Endodermal cell (in vitro differentiated cells): ENCODE results near the gene CPT2. TPM values are rescaled to one million over a fixed set of nuclear protein-coding genes. Genes with fewer than 3 reads are reported as not detected.

Experiments used
- DNase-seq: peaks from one replicate; pipeline ENCODE4 v3.0.0-alpha.2; 2017
- H3K27ac ChIP-seq: 2 replicates; pipeline ENCODE4 v1.5.1; 2013; ENCODE audit warnings: mild to moderate bottlenecking, low read depth, low read length, moderate library complexity
- H3K27me3 ChIP-seq: 2 replicates; pipeline ENCODE4 v1.6.1; 2013; ENCODE audit warnings: mild to moderate bottlenecking, low read length, moderate library complexity; ENCODE audit not compliant: insufficient read depth, control insufficient read depth, poor library complexity, severe bottlenecking
- H3K36me3 ChIP-seq: 2 replicates; pipeline ENCODE4 v1.7.0; 2013; ENCODE audit warnings: mild to moderate bottlenecking, low read length, moderate library complexity; ENCODE audit not compliant: control insufficient read depth, insufficient read depth
- H3K4me1 ChIP-seq: one replicate; pipeline ENCODE4 v1.7.0; 2013; ENCODE audit warnings: low read length; ENCODE audit not compliant: control insufficient read depth, insufficient read depth
- H3K4me3 ChIP-seq: 2 replicates; pipeline ENCODE4 v1.5.1; 2013; ENCODE audit warnings: mild to moderate bottlenecking, low read length, moderate library complexity
- H3K9ac ChIP-seq: 2 replicates; pipeline ENCODE4 v1.6.1; 2013; ENCODE audit warnings: mild to moderate bottlenecking, low read length, moderate library complexity; ENCODE audit not compliant: poor library complexity, severe bottlenecking; ENCODE audit errors: extremely low read depth
- H3K9me3 ChIP-seq: 2 replicates; pipeline ENCODE4 v1.6.1; 2013; ENCODE audit warnings: mild to moderate bottlenecking, low read length, moderate library complexity; ENCODE audit not compliant: control insufficient read depth
- H3K27ac Mint-ChIP-seq: 2 replicates; pipeline ENCODE4 v1.8.0; 2020; ENCODE audit warnings: mixed read lengths
- H3K27me3 Mint-ChIP-seq: 2 replicates; pipeline ENCODE4 v1.8.0; 2021; ENCODE audit warnings: mild to moderate bottlenecking, mixed read lengths; ENCODE audit not compliant: insufficient read depth
- H3K36me3 Mint-ChIP-seq: 2 replicates; pipeline ENCODE4 v1.8.0; 2020; ENCODE audit warnings: low read depth, mixed read lengths
- H3K4me1 Mint-ChIP-seq: 2 replicates; pipeline ENCODE4 v1.8.0; 2020; ENCODE audit warnings: mixed read lengths
- H3K4me3 Mint-ChIP-seq: 2 replicates; pipeline ENCODE4 v1.8.0; 2020; ENCODE audit warnings: mild to moderate bottlenecking, moderate library complexity, mixed read lengths
- H3K9me3 Mint-ChIP-seq: 2 replicates; pipeline ENCODE4 v1.8.0; 2020; ENCODE audit warnings: mild to moderate bottlenecking, mixed read lengths
- WGBS, 2 experiments: methylation state at CpG; one replicate each; pipeline versions ENCODE4 v1.1.5 to v1.1.7; 2013; ENCODE audit warnings: missing lambda C conversion rate in 2 of 2, mixed read lengths in 1 of 2; ENCODE audit not compliant: insufficient coverage in 1 of 2, insufficient read length in 1 of 2; 5-methylcytosine and 5-hydroxymethylcytosine counted together
- long read RNA-seq, 4 experiments: library from polyadenylated mRNA in 2 of 4; library from RNA in 1 of 4; library from capped mRNA in 1 of 4; stranded (forward) in 3 of 4; unstranded in 1 of 4; transcript quantifications; one replicate each; pipeline ENCODE4 v2.0.0, GENCODE V29; 2020 to 2021; ENCODE audit warnings: inconsistent platforms in 1 of 4
- polyA plus RNA-seq, 2 experiments: library from polyadenylated mRNA; stranded (reverse); fragments of 50-300 nt; gene quantifications; one replicate each; pipeline ENCODE4 v1.2.3, GENCODE V29; 2013
- total RNA-seq, 2 donors: library from RNA; stranded (reverse); fragmentation: NEBNext Ultra II Directional in 1 of 2; extraction: Animal tissue kit (Norgen Biotek cat#: 25700) in 1 of 2; gene quantifications; 2 replicates in 1 of 2; 3 replicates in 1 of 2; pipeline ENCODE4 v1.2.1, GENCODE V29; 2021
- TF ChIP-seq, protein P1 (sequence below): fragments of 200-600 bp; sonication (generic); conservative IDR thresholded peaks from 2 replicates; pipeline ENCODE4 v1.5.0; 2021; ENCODE audit warnings: antibody characterized with exemption, mild to moderate bottlenecking

The CPT2 gene
- 10 to 100 TPM; 28.7 to 31.3 TPM for total RNA-seq
- polyA plus RNA-seq (2013, experiment 1 of 2): 18.8 TPM
- polyA plus RNA-seq (2013, experiment 2 of 2): 19.3 TPM
- long read RNA-seq, experiment 1, partial matches to known transcripts: 3 of 12 reads
- long read RNA-seq, experiment 1, other reads (novel, unspliced or antisense): 3 of 12 reads
- long read RNA-seq, experiment 2, transcript CPT2-207 (5 exons, 2,643 nt): minor isoform, 14 of 94 reads
- long read RNA-seq, experiment 2, transcript CPT2-201 (5 exons, 3,094 nt): major isoform, 74 of 94 reads
- long read RNA-seq, experiment 2, partial matches to known transcripts: 2 of 94 reads
- long read RNA-seq, experiment 2, other reads (novel, unspliced or antisense): 3 of 94 reads
- long read RNA-seq, experiment 3, full-length matches to known transcripts: 171 of 179 reads
- long read RNA-seq, experiment 3, partial matches to known transcripts: 7 of 179 reads
- long read RNA-seq, experiment 3, other reads (novel, unspliced or antisense): 1 of 179 reads
- long read RNA-seq, experiment 4, partial matches to known transcripts: 1 of 1 reads
- long read RNA-seq, experiment 4, other reads (novel, unspliced or antisense): 0 of 1 reads

- Histone ChIP-seq H3K9ac (peak within 1 kb of the TSS; percentile 71), H3K9me3 (no peaks in the 10 kb centered on the region), H3K36me3 (peaks cover 9% of the 10 kb centered on the region), H3K27ac (peak within 1 kb of the TSS; percentile 71), H3K27me3 (no peaks in the 10 kb centered on the region), H3K4me1 (no peaks in the 10 kb centered on the region), H3K4me3 (peak within 1 kb of the TSS; percentile 89)
- peak; percentile 96 for DNase-seq
- peak within 1 kb of the TSS; percentile 97 for H3K27ac Mint-ChIP-seq
- WGBS, 2 experiments: 1% methylated on average over 14 to 57 of the region's 57 CpGs
- H3K4me1 Mint-ChIP-seq: peaks cover 21% of the 10 kb centered on the region
- H3K27me3 Mint-ChIP-seq: peaks cover 7% of the 10 kb centered on the region
- peaks cover 7% of the 10 kb centered on the region for H3K36me3 Mint-ChIP-seq
- TF ChIP-seq, protein P1, sequence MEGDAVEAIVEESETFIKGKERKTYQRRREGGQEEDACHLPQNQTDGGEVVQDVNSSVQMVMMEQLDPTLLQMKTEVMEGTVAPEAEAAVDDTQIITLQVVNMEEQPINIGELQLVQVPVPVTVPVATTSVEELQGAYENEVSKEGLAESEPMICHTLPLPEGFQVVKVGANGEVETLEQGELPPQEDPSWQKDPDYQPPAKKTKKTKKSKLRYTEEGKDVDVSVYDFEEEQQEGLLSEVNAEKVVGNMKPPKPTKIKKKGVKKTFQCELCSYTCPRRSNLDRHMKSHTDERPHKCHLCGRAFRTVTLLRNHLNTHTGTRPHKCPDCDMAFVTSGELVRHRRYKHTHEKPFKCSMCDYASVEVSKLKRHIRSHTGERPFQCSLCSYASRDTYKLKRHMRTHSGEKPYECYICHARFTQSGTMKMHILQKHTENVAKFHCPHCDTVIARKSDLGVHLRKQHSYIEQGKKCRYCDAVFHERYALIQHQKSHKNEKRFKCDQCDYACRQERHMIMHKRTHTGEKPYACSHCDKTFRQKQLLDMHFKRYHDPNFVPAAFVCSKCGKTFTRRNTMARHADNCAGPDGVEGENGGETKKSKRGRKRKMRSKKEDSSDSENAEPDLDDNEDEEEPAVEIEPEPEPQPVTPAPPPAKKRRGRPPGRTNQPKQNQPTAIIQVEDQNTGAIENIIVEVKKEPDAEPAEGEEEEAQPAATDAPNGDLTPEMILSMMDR: no peak
- no peaks in the 10 kb centered on the region for H3K9me3 Mint-ChIP-seq
- peak within 1 kb of the TSS; percentile 96 for H3K4me3 Mint-ChIP-seq
Observed at GRCh38 chr1:53196485-53197290, at the start of gene CPT2. Gene CPT2, plus strand, starts transcription at chr1:53196824. Its CDS starts 120 bp downstream, at chr1:53196944.

DNA sequence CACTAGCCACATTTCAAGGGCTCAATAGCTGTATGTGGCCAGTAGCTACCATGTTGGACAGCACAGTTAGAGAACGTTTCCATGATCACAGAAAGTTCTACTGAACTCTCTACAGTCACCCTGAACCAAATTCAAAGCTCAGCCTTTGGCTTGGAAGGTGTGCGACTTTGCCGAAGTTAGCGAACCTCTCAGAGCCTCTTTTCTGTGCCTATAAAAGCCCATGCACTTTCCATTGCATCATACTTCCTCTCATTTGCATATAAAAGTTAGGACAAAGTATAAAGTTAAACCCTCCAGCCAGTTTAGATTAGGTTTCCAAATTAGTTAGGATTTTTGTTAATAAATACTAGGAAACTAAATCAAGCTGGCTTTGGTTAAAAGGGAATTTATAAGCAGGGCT, 49.5 kb upstream of the CPT2 start:
- no peak overlapping the region for H3K9ac ChIP-seq
- Mint-ChIP-seq H3K9me3 (no peaks in the 10 kb centered on the region), H3K4me1 (peaks cover 25% of the 10 kb centered on the region), H3K27me3 (peaks cover 4% of the 10 kb centered on the region), H3K4me3 (no peak overlapping the region), H3K27ac (no peak overlapping the region), H3K36me3 (no peaks in the 10 kb centered on the region)
- 89 to 96% methylated on average over 2 to 4 of the region's 4 CpGs for WGBS, 2 experiments
- H3K4me3 ChIP-seq: no peak overlapping the region
- TF ChIP-seq, protein P1: no peak
- peaks cover 17% of the 10 kb centered on the region for H3K4me1 ChIP-seq
- no peak overlapping the region for H3K27ac ChIP-seq
- H3K9me3 ChIP-seq: no peaks in the 10 kb centered on the region
- no peaks in the 10 kb centered on the region for H3K36me3 ChIP-seq
- no peaks in the 10 kb centered on the region for H3K27me3 ChIP-seq
- DNase-seq: no peak

DNA sequence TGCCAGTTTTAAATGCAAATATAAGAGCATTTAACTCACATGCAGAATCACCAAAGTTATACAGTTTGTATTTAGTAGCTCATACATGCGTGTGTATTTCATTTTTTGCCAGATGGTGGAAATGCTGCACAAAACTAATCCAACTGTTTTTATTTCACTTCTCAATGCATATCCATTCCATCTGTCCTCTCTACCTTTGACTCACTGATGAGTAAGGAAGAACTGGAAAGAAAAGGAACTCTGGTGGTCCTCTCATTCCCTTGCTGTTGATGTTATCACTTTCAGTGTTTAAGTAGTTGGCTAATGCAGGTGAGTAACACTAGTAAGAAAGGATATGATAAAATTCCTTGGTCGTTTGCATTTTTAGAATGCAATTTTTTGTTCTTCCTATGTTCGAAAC, 48.5 kb upstream of the CPT2 start:
- Histone ChIP-seq H3K4me1 (peaks cover 17% of the 10 kb centered on the region), H3K36me3 (no peaks in the 10 kb centered on the region), H3K27ac (no peak overlapping the region), H3K27me3 (no peaks in the 10 kb centered on the region), H3K9me3 (no peaks in the 10 kb centered on the region), H3K4me3 (no peak overlapping the region), H3K9ac (no peak overlapping the region)
- no peak overlapping the region for H3K27ac Mint-ChIP-seq
- peaks cover 4% of the 10 kb centered on the region for H3K27me3 Mint-ChIP-seq
- TF ChIP-seq, protein P1: no peak
- WGBS, 2 experiments: 92 to 100% methylated on average over 1 to 3 of the region's 3 CpGs
- H3K4me3 Mint-ChIP-seq: no peak overlapping the region
- no peak for DNase-seq
- H3K4me1 Mint-ChIP-seq: peaks cover 22% of the 10 kb centered on the region
- H3K36me3 Mint-ChIP-seq: no peaks in the 10 kb centered on the region
- no peaks in the 10 kb centered on the region for H3K9me3 Mint-ChIP-seq
